Mesendoderm (in vitro differentiated cells): ENCODE measurements around the gene DCDC2C.

Experiments
- DNase-seq: peaks from one replicate; pipeline ENCODE4 v3.0.0; 2013
- H2AK5ac ChIP-seq: 2 replicates; pipeline ENCODE4 v1.6.1; 2013; ENCODE audit warnings: low read length, inconsistent platforms
- H2BK120ac ChIP-seq: 2 replicates; pipeline ENCODE4 v1.6.1; 2013; ENCODE audit warnings: low read depth, mild to moderate bottlenecking, low read length, moderate library complexity, mixed read lengths
- H2BK15ac ChIP-seq: replicated peaks from 2 replicates; pipeline ENCODE4 v1.6.1; 2013; ENCODE audit warnings: low read depth, mild to moderate bottlenecking, moderate library complexity
- H2BK5ac ChIP-seq: 2 replicates; pipeline ENCODE4 v1.6.1; 2013; ENCODE audit warnings: low read length, inconsistent platforms
- H3K18ac ChIP-seq: 2 replicates; pipeline ENCODE4 v1.6.1; 2013; ENCODE audit warnings: mild to moderate bottlenecking, low read length, mixed read lengths
- H3K23ac ChIP-seq: one replicate; pipeline ENCODE4 v1.6.1; 2013; ENCODE audit warnings: low read length
- H3K27ac ChIP-seq: 2 replicates; pipeline ENCODE4 v1.5.1; 2013; ENCODE audit warnings: low read depth, mild to moderate bottlenecking, inconsistent platforms, low read length, moderate library complexity
- H3K27me3 ChIP-seq: 2 replicates; pipeline ENCODE4 v1.6.1; 2013; ENCODE audit warnings: low read length, control low read depth, mild to moderate bottlenecking, inconsistent platforms; ENCODE audit not compliant: insufficient read depth, poor library complexity
- H3K36me3 ChIP-seq: 2 replicates; pipeline ENCODE4 v1.6.1; 2013; ENCODE audit warnings: low read length, inconsistent platforms; ENCODE audit not compliant: control insufficient read depth, insufficient read depth
- H3K4ac ChIP-seq: one replicate; pipeline ENCODE4 v1.6.1; 2013; ENCODE audit warnings: low read depth, mild to moderate bottlenecking, low read length, moderate library complexity
- H3K4me1 ChIP-seq: 2 replicates; pipeline ENCODE4 v1.6.1; 2013; ENCODE audit warnings: low read depth, low read length, inconsistent platforms; ENCODE audit not compliant: control insufficient read depth
- H3K4me2 ChIP-seq: 2 replicates; pipeline ENCODE4 v1.6.1; 2013; ENCODE audit warnings: low read length
- H3K4me3 ChIP-seq: 2 replicates; pipeline ENCODE4 v1.5.1; 2013; ENCODE audit warnings: mild to moderate bottlenecking, low read length
- H3K56ac ChIP-seq: one replicate; pipeline ENCODE4 v1.6.1; 2013; ENCODE audit warnings: low read length
- H3K79me1 ChIP-seq: 2 replicates; pipeline ENCODE4 v1.6.1; 2013; ENCODE audit warnings: low read length, inconsistent platforms
- H3K79me2 ChIP-seq: 2 replicates; pipeline ENCODE4 v1.6.1; 2013; ENCODE audit warnings: mild to moderate bottlenecking, low read length; ENCODE audit not compliant: control insufficient read depth, insufficient read depth
- H3K9ac ChIP-seq: 2 replicates; pipeline ENCODE4 v1.6.1; 2013; ENCODE audit warnings: low read length, inconsistent platforms
- H4K5ac ChIP-seq: one replicate; pipeline ENCODE4 v1.6.1; 2013; ENCODE audit warnings: low read length
- H4K8ac ChIP-seq: one replicate; pipeline ENCODE4 v1.6.1; 2013; ENCODE audit warnings: low read depth, mild to moderate bottlenecking, control low read depth, low read length, moderate library complexity
- WGBS: extraction: QIAGEN DNeasy Blood & Tissue Kit; methylation state at CpG from one replicate; pipeline ENCODE4 v1.1.7; 2013; ENCODE audit warnings: low lambda C conversion rate, missing lambda C conversion rate; ENCODE audit not compliant: insufficient coverage; ENCODE audit errors: extremely low coverage; 5-methylcytosine and 5-hydroxymethylcytosine counted together

Gene DCDC2C

GRCh38 chr2:3745920-3746319, 42.5 kb downstream of the DCDC2C start:
- Histone ChIP-seq H3K4ac (no peak overlapping the region), H4K5ac (no peak overlapping the region), H2BK5ac (no peak overlapping the region), H3K27me3 (no peaks in the 10 kb centered on the region), H3K79me1 (no peaks in the 10 kb centered on the region), H3K9ac (no peak overlapping the region), H3K4me1 (no peaks in the 10 kb centered on the region), H2BK15ac (no peak overlapping the region), H3K4me2 (no peak overlapping the region), H2BK120ac (no peak overlapping the region), H3K23ac (no peak overlapping the region), H3K79me2 (no peaks in the 10 kb centered on the region), H3K18ac (no peak overlapping the region), H2AK5ac (no peak overlapping the region), H3K56ac (no peak overlapping the region), H4K8ac (no peak overlapping the region), H3K4me3 (no peak overlapping the region), H3K36me3 (no peaks in the 10 kb centered on the region), H3K27ac (no peak overlapping the region)
- WGBS = no CpG with 5 or more reads among the region's 12 CpGs
- no peak for DNase-seq

GRCh38 chr2:3747032-3747654, 43.8 kb downstream of the DCDC2C start:
- no peak overlapping the region for H3K18ac ChIP-seq
- H3K36me3 ChIP-seq = no peaks in the 10 kb centered on the region
- H3K4me2 ChIP-seq = no peak overlapping the region
- no peak overlapping the region for H2AK5ac ChIP-seq
- no peak overlapping the region for H2BK120ac ChIP-seq
- no peak overlapping the region for H3K4ac ChIP-seq
- no peak overlapping the region for H3K9ac ChIP-seq
- H3K79me1 ChIP-seq = no peaks in the 10 kb centered on the region
- H2BK15ac ChIP-seq = no peak overlapping the region
- no peak for DNase-seq
- WGBS = no CpG with 5 or more reads among the region's 20 CpGs
- H3K4me3 ChIP-seq = no peak overlapping the region
- H3K79me2 ChIP-seq = no peaks in the 10 kb centered on the region
- no peak overlapping the region for H3K23ac ChIP-seq
- no peak overlapping the region for H4K5ac ChIP-seq
- H2BK5ac ChIP-seq = no peak overlapping the region
- H3K27me3 ChIP-seq = no peaks in the 10 kb centered on the region
- no peak overlapping the region for H3K56ac ChIP-seq
- no peaks in the 10 kb centered on the region for H3K4me1 ChIP-seq
- no peak overlapping the region for H3K27ac ChIP-seq
- H4K8ac ChIP-seq = no peak overlapping the region

- H3K27me3 ChIP-seq = no peaks in the 10 kb centered on the region
- no peak overlapping the region for H2AK5ac ChIP-seq
- no peak overlapping the region for H3K4me2 ChIP-seq
- H4K8ac ChIP-seq = no peak overlapping the region
- no peak overlapping the region for H2BK120ac ChIP-seq
- H3K9ac ChIP-seq = no peak overlapping the region
- no peaks in the 10 kb centered on the region for H3K4me1 ChIP-seq
- no peak overlapping the region for H2BK15ac ChIP-seq
- H4K5ac ChIP-seq = no peak overlapping the region
- no peak overlapping the region for H3K27ac ChIP-seq
- no peak for DNase-seq
- H3K36me3 ChIP-seq = no peaks in the 10 kb centered on the region
- no peak overlapping the region for H3K4me3 ChIP-seq
- H2BK5ac ChIP-seq = no peak overlapping the region
- no peak overlapping the region for H3K56ac ChIP-seq
- no peak overlapping the region for H3K23ac ChIP-seq
- no peaks in the 10 kb centered on the region for H3K79me1 ChIP-seq
- no peak overlapping the region for H3K4ac ChIP-seq
- no peaks in the 10 kb centered on the region for H3K79me2 ChIP-seq
- WGBS = no CpG with 5 or more reads among the region's 9 CpGs
- no peak overlapping the region for H3K18ac ChIP-seq
Measured at GRCh38 chr2:3747826-3748225, 44.5 kb downstream of the DCDC2C start.

- Histone ChIP-seq H4K5ac (no peak overlapping the region), H3K4ac (no peak overlapping the region), H3K36me3 (no peaks in the 10 kb centered on the region), H2AK5ac (no peak overlapping the region), H3K23ac (no peak overlapping the region), H3K79me2 (no peaks in the 10 kb centered on the region), H4K8ac (no peak overlapping the region), H3K27me3 (no peaks in the 10 kb centered on the region), H3K9ac (no peak overlapping the region), H3K4me2 (no peak overlapping the region), H3K56ac (no peak overlapping the region), H2BK120ac (no peak overlapping the region), H2BK15ac (no peak overlapping the region), H3K79me1 (no peaks in the 10 kb centered on the region), H3K4me1 (no peaks in the 10 kb centered on the region), H3K18ac (no peak overlapping the region), H3K4me3 (no peak overlapping the region), H2BK5ac (no peak overlapping the region), H3K27ac (no peak overlapping the region)
- no peak for DNase-seq
- WGBS = no CpG with 5 or more reads among the region's 7 CpGs
Measured at GRCh38 chr2:3749201-3749600, 45.8 kb downstream of the DCDC2C start.

- no CpG with 5 or more reads among the region's 7 CpGs for WGBS
- no peak overlapping the region for H3K4me3 ChIP-seq
Measured at GRCh38 chr2:3751251-3751650, 47.9 kb downstream of the DCDC2C start.

GRCh38 chr2:3751806-3752205, 48.4 kb downstream of the DCDC2C start:
- H2BK15ac ChIP-seq = no peak overlapping the region
- no peaks in the 10 kb centered on the region for H3K79me2 ChIP-seq
- H4K8ac ChIP-seq = no peak overlapping the region
- H3K36me3 ChIP-seq = no peaks in the 10 kb centered on the region
- H2BK5ac ChIP-seq = no peak overlapping the region
- H2BK120ac ChIP-seq = no peak overlapping the region
- no peak overlapping the region for H3K56ac ChIP-seq
- DNase-seq = no peak
- no peak overlapping the region for H3K27ac ChIP-seq
- H3K9ac ChIP-seq = no peak overlapping the region
- H3K23ac ChIP-seq = no peak overlapping the region
- no peak overlapping the region for H3K18ac ChIP-seq
- H3K4ac ChIP-seq = no peak overlapping the region
- H3K27me3 ChIP-seq = no peaks in the 10 kb centered on the region
- H3K4me3 ChIP-seq = no peak overlapping the region
- WGBS = no CpG with 5 or more reads among the region's 5 CpGs
- no peak overlapping the region for H3K4me2 ChIP-seq
- H3K4me1 ChIP-seq = no peaks in the 10 kb centered on the region
- no peaks in the 10 kb centered on the region for H3K79me1 ChIP-seq
- H4K5ac ChIP-seq = no peak overlapping the region
- H2AK5ac ChIP-seq = no peak overlapping the region

More at GRCh38 chr2:3751251-3751650, 47.9 kb downstream of the DCDC2C start:
- no peak for DNase-seq
- Histone ChIP-seq H3K36me3 (no peaks in the 10 kb centered on the region), H2BK15ac (no peak overlapping the region), H3K27me3 (no peaks in the 10 kb centered on the region), H3K18ac (no peak overlapping the region), H2BK5ac (no peak overlapping the region), H4K5ac (no peak overlapping the region), H2BK120ac (no peak overlapping the region), H3K4ac (no peak overlapping the region), H2AK5ac (no peak overlapping the region), H3K79me1 (no peaks in the 10 kb centered on the region), H3K27ac (no peak overlapping the region), H4K8ac (no peak overlapping the region), H3K56ac (no peak overlapping the region), H3K4me2 (no peak overlapping the region), H3K4me1 (no peaks in the 10 kb centered on the region), H3K9ac (no peak overlapping the region), H3K79me2 (no peaks in the 10 kb centered on the region), H3K23ac (no peak overlapping the region)
